ENCODE data around the gene STXBP6.

DNA sequence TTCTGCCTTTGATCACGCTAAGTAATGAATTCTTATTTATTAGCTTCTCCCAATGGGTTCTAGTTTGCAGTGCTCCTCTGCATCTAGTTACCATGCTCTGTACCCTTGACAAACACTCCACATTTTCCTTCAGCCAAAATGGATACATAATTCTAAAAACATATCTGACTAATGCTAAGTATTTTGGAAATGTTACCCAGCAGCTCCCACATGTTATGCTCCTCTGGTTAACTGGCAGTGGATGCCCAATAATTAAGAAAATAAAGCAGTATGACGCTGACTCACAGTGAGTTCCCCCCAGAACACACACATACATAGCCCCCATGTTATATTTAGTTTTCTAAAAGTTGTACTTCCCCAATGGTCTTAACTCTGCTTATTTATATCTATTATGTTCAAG, 74.6 kb downstream of the STXBP6 start:
- no peak for TF ChIP-seq POLR2A (IDR thresholded peaks at IDR 0.05)
- TF ChIP-seq, protein P1, sequence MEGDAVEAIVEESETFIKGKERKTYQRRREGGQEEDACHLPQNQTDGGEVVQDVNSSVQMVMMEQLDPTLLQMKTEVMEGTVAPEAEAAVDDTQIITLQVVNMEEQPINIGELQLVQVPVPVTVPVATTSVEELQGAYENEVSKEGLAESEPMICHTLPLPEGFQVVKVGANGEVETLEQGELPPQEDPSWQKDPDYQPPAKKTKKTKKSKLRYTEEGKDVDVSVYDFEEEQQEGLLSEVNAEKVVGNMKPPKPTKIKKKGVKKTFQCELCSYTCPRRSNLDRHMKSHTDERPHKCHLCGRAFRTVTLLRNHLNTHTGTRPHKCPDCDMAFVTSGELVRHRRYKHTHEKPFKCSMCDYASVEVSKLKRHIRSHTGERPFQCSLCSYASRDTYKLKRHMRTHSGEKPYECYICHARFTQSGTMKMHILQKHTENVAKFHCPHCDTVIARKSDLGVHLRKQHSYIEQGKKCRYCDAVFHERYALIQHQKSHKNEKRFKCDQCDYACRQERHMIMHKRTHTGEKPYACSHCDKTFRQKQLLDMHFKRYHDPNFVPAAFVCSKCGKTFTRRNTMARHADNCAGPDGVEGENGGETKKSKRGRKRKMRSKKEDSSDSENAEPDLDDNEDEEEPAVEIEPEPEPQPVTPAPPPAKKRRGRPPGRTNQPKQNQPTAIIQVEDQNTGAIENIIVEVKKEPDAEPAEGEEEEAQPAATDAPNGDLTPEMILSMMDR (IDR thresholded peaks at IDR 0.05): no peak

All from uterus (tissue), 2 donors.